ENCODE data around the gene WDR17.

The WDR17 gene

GRCh38 chr4:176150356-176150682 is 84.7 kb downstream of the WDR17 start:
- Histone ChIP-seq H3K36me3 (ENCODE audit: control insufficient read depth, insufficient read depth, low read length) (no peaks in the 10 kb centered on the region), H3K4me3 (ENCODE audit: low read depth, low read length) (no peak overlapping the region), H3K27ac (ENCODE audit: low read depth, low read length) (no peak overlapping the region), H3K9me3 (ENCODE audit: control insufficient read depth, insufficient read depth, low read length) (no peaks in the 10 kb centered on the region), H3K9ac (ENCODE audit: low read depth, low read length) (no peak overlapping the region), H3K27me3 (ENCODE audit: control insufficient read depth, insufficient read depth, low read length) (no peaks in the 10 kb centered on the region), H3K4me1 (ENCODE audit: control insufficient read depth, insufficient read depth, low read length) (no peaks in the 10 kb centered on the region)

GRCh38 chr4:176150704-176151103 is 85.1 kb downstream of the WDR17 start:
- H3K4me1 ChIP-seq (ENCODE audit: control insufficient read depth, insufficient read depth, low read length): no peaks in the 10 kb centered on the region
- H3K27ac ChIP-seq (ENCODE audit: low read depth, low read length): no peak overlapping the region
- no peaks in the 10 kb centered on the region for H3K9me3 ChIP-seq (ENCODE audit: control insufficient read depth, insufficient read depth, low read length)

GRCh38 chr4:176153124-176153523 is 87.5 kb downstream of the WDR17 start:
- Histone ChIP-seq H3K27ac (ENCODE audit: low read depth, low read length) (no peak overlapping the region), H3K4me3 (ENCODE audit: low read depth, low read length) (no peak overlapping the region)

More at GRCh38 chr4:176150704-176151103, 85.1 kb downstream of the WDR17 start:
- Histone ChIP-seq H3K36me3 (ENCODE audit: control insufficient read depth, insufficient read depth, low read length) (no peaks in the 10 kb centered on the region), H3K27me3 (ENCODE audit: control insufficient read depth, insufficient read depth, low read length) (no peaks in the 10 kb centered on the region), H3K9ac (ENCODE audit: low read depth, low read length) (no peak overlapping the region), H3K4me3 (ENCODE audit: low read depth, low read length) (no peak overlapping the region)

GRCh38 chr4:176156656-176157055 is 91.0 kb downstream of the WDR17 start:
- Histone ChIP-seq H3K36me3 (ENCODE audit: control insufficient read depth, insufficient read depth, low read length) (no peaks in the 10 kb centered on the region), H3K27me3 (ENCODE audit: control insufficient read depth, insufficient read depth, low read length) (no peaks in the 10 kb centered on the region), H3K9ac (ENCODE audit: low read depth, low read length) (no peak overlapping the region), H3K4me1 (ENCODE audit: control insufficient read depth, insufficient read depth, low read length) (no peaks in the 10 kb centered on the region), H3K27ac (ENCODE audit: low read depth, low read length) (no peak overlapping the region), H3K9me3 (ENCODE audit: control insufficient read depth, insufficient read depth, low read length) (no peaks in the 10 kb centered on the region), H3K4me3 (ENCODE audit: low read depth, low read length) (no peak overlapping the region)

More at GRCh38 chr4:176153124-176153523, 87.5 kb downstream of the WDR17 start:
- Histone ChIP-seq H3K27me3 (ENCODE audit: control insufficient read depth, insufficient read depth, low read length) (no peaks in the 10 kb centered on the region), H3K9ac (ENCODE audit: low read depth, low read length) (no peak overlapping the region), H3K4me1 (ENCODE audit: control insufficient read depth, insufficient read depth, low read length) (no peaks in the 10 kb centered on the region), H3K9me3 (ENCODE audit: control insufficient read depth, insufficient read depth, low read length) (no peaks in the 10 kb centered on the region), H3K36me3 (ENCODE audit: control insufficient read depth, insufficient read depth, low read length) (no peaks in the 10 kb centered on the region)

GRCh38 chr4:176163041-176163440 is 97.4 kb downstream of the WDR17 start:
- Histone ChIP-seq H3K4me1 (ENCODE audit: control insufficient read depth, insufficient read depth, low read length) (no peaks in the 10 kb centered on the region), H3K4me3 (ENCODE audit: low read depth, low read length) (no peak overlapping the region), H3K36me3 (ENCODE audit: control insufficient read depth, insufficient read depth, low read length) (no peaks in the 10 kb centered on the region), H3K27ac (ENCODE audit: low read depth, low read length) (no peak overlapping the region), H3K9ac (ENCODE audit: low read depth, low read length) (no peak overlapping the region), H3K9me3 (ENCODE audit: control insufficient read depth, insufficient read depth, low read length) (no peaks in the 10 kb centered on the region), H3K27me3 (ENCODE audit: control insufficient read depth, insufficient read depth, low read length) (no peaks in the 10 kb centered on the region)

- Histone ChIP-seq H3K4me1 (ENCODE audit: control insufficient read depth, insufficient read depth, low read length) (peaks cover 28% of the 10 kb centered on the region), H3K27ac (ENCODE audit: low read depth, low read length) (no peak overlapping the region), H3K36me3 (ENCODE audit: control insufficient read depth, insufficient read depth, low read length) (no peaks in the 10 kb centered on the region), H3K9me3 (ENCODE audit: control insufficient read depth, insufficient read depth, low read length) (no peaks in the 10 kb centered on the region), H3K4me3 (ENCODE audit: low read depth, low read length) (no peak overlapping the region), H3K27me3 (ENCODE audit: control insufficient read depth, insufficient read depth, low read length) (no peaks in the 10 kb centered on the region), H3K9ac (ENCODE audit: low read depth, low read length) (no peak overlapping the region)
Measured at GRCh38 chr4:176185051-176185450, 119.4 kb downstream of the WDR17 start.

- Histone ChIP-seq H3K27me3 (ENCODE audit: control insufficient read depth, insufficient read depth, low read length) (no peaks in the 10 kb centered on the region), H3K9ac (ENCODE audit: low read depth, low read length) (no peak overlapping the region), H3K36me3 (ENCODE audit: control insufficient read depth, insufficient read depth, low read length) (no peaks in the 10 kb centered on the region), H3K4me1 (ENCODE audit: control insufficient read depth, insufficient read depth, low read length) (peaks cover 31% of the 10 kb centered on the region), H3K27ac (ENCODE audit: low read depth, low read length) (peak overlapping the region; percentile 91), H3K9me3 (ENCODE audit: control insufficient read depth, insufficient read depth, low read length) (no peaks in the 10 kb centered on the region), H3K4me3 (ENCODE audit: low read depth, low read length) (no peak overlapping the region)
Measured at GRCh38 chr4:176186067-176186466, 120.4 kb downstream of the WDR17 start.

- Histone ChIP-seq H3K4me1 (ENCODE audit: control insufficient read depth, insufficient read depth, low read length) (peaks cover 33% of the 10 kb centered on the region), H3K9me3 (ENCODE audit: control insufficient read depth, insufficient read depth, low read length) (no peaks in the 10 kb centered on the region), H3K27me3 (ENCODE audit: control insufficient read depth, insufficient read depth, low read length) (no peaks in the 10 kb centered on the region), H3K36me3 (ENCODE audit: control insufficient read depth, insufficient read depth, low read length) (no peaks in the 10 kb centered on the region), H3K4me3 (ENCODE audit: low read depth, low read length) (no peak overlapping the region), H3K27ac (ENCODE audit: low read depth, low read length) (peak overlapping the region; percentile 91), H3K9ac (ENCODE audit: low read depth, low read length) (no peak overlapping the region)
Measured at GRCh38 chr4:176186671-176187395, 121.2 kb downstream of the WDR17 start.

- Histone ChIP-seq H3K27ac (ENCODE audit: low read depth, low read length) (no peak overlapping the region), H3K36me3 (ENCODE audit: control insufficient read depth, insufficient read depth, low read length) (no peaks in the 10 kb centered on the region), H3K4me3 (ENCODE audit: low read depth, low read length) (no peak overlapping the region), H3K4me1 (ENCODE audit: control insufficient read depth, insufficient read depth, low read length) (peaks cover 33% of the 10 kb centered on the region), H3K9me3 (ENCODE audit: control insufficient read depth, insufficient read depth, low read length) (no peaks in the 10 kb centered on the region), H3K27me3 (ENCODE audit: control insufficient read depth, insufficient read depth, low read length) (no peaks in the 10 kb centered on the region), H3K9ac (ENCODE audit: low read depth, low read length) (no peak overlapping the region)
Measured at GRCh38 chr4:176187624-176188023, 122.0 kb downstream of the WDR17 start.

- H3K9ac ChIP-seq (ENCODE audit: low read depth, low read length): no peak overlapping the region
- H3K36me3 ChIP-seq (ENCODE audit: control insufficient read depth, insufficient read depth, low read length): no peaks in the 10 kb centered on the region
- no peaks in the 10 kb centered on the region for H3K9me3 ChIP-seq (ENCODE audit: control insufficient read depth, insufficient read depth, low read length)
- no peak overlapping the region for H3K27ac ChIP-seq (ENCODE audit: low read depth, low read length)
- H3K4me3 ChIP-seq (ENCODE audit: low read depth, low read length): no peak overlapping the region
- H3K4me1 ChIP-seq (ENCODE audit: control insufficient read depth, insufficient read depth, low read length): peaks cover 38% of the 10 kb centered on the region
- no peaks in the 10 kb centered on the region for H3K27me3 ChIP-seq (ENCODE audit: control insufficient read depth, insufficient read depth, low read length)
Measured at GRCh38 chr4:176188654-176189053, 123.0 kb downstream of the WDR17 start.

GRCh38 chr4:176189891-176190795 is 124.5 kb downstream of the WDR17 start:
- H3K27me3 ChIP-seq (ENCODE audit: control insufficient read depth, insufficient read depth, low read length): no peaks in the 10 kb centered on the region
- peaks cover 43% of the 10 kb centered on the region for H3K4me1 ChIP-seq (ENCODE audit: control insufficient read depth, insufficient read depth, low read length)
- H3K36me3 ChIP-seq (ENCODE audit: control insufficient read depth, insufficient read depth, low read length): no peaks in the 10 kb centered on the region
- H3K9ac ChIP-seq (ENCODE audit: low read depth, low read length): no peak overlapping the region
- no peak overlapping the region for H3K27ac ChIP-seq (ENCODE audit: low read depth, low read length)
- H3K4me3 ChIP-seq (ENCODE audit: low read depth, low read length): no peak overlapping the region
- no peaks in the 10 kb centered on the region for H3K9me3 ChIP-seq (ENCODE audit: control insufficient read depth, insufficient read depth, low read length)

All from HUES48 (cell line).